Smooth muscle cell (in vitro differentiated cells): ENCODE measurements around the gene RPS4Y1. TPM values are rescaled to one million over a fixed set of nuclear protein-coding genes. Genes with fewer than 3 reads are reported as not detected.

Experiments used
- DNase-seq: peaks from one replicate; lab custom pipeline; 2025; ENCODE audit not compliant: unreplicated experiment; lab: John Stamatoyannopoulos, UW
- H2AFZ ChIP-seq: fragments of 200-600 bp; sonication (generic); 2 replicates; pipeline ENCODE4 v1.6.0; 2016; ENCODE audit warnings: antibody characterized with exemption, low read depth, mild to moderate bottlenecking
- H3F3A ChIP-seq: fragments of 200-600 bp; sonication (generic); 2 replicates; pipeline ENCODE4 v1.6.0; 2017; ENCODE audit warnings: antibody characterized with exemption, low read depth
- H3K27ac ChIP-seq: fragments of 200-600 bp; sonication (generic); 2 replicates; pipeline ENCODE4 v1.5.1; 2016; ENCODE audit warnings: low read depth, mild to moderate bottlenecking
- H3K27me3 ChIP-seq: fragments of 200-600 bp; sonication (generic); 2 replicates; pipeline ENCODE4 v1.6.1; 2016; ENCODE audit warnings: low read depth, mild to moderate bottlenecking
- H3K36me3 ChIP-seq: fragments of 200-600 bp; sonication (generic); 2 replicates; pipeline ENCODE4 v1.5.1; 2016; ENCODE audit warnings: low read depth
- H3K4me1 ChIP-seq: fragments of 200-600 bp; sonication (generic); 2 replicates; pipeline ENCODE4 v1.5.1; 2016; ENCODE audit warnings: low read depth
- H3K4me2 ChIP-seq: fragments of 200-600 bp; sonication (generic); 2 replicates; pipeline ENCODE4 v1.6.0; 2016; ENCODE audit warnings: mild to moderate bottlenecking
- H3K4me3 ChIP-seq: fragments of 200-600 bp; sonication (generic); 2 replicates; pipeline ENCODE4 v1.5.1; 2016; ENCODE audit warnings: mild to moderate bottlenecking
- H3K79me2 ChIP-seq: fragments of 200-600 bp; sonication (generic); 2 replicates; pipeline ENCODE4 v1.6.0; 2016; ENCODE audit warnings: low read depth, mild to moderate bottlenecking
- H3K9ac ChIP-seq: fragments of 200-600 bp; sonication (generic); 2 replicates; pipeline ENCODE4 v1.6.0; 2016; ENCODE audit warnings: low read depth
- H3K9me3 ChIP-seq: fragments of 200-600 bp; sonication (generic); replicated peaks from 2 replicates; pipeline ENCODE4 v1.5.1; 2016; ENCODE audit warnings: low read depth
- H4K20me1 ChIP-seq: fragments of 200-600 bp; sonication (generic); 2 replicates; pipeline ENCODE4 v1.6.0; 2016; ENCODE audit warnings: low read depth
- CTCF ChIP-seq: fragments of 200-600 bp; sonication (generic); IDR thresholded peaks from 2 replicates; pipeline ENCODE4 v1.5.1; 2017; ENCODE audit warnings: borderline replicate concordance, mild to moderate bottlenecking, antibody characterized with exemption; ENCODE audit not compliant: insufficient read depth, poor library complexity, severe bottlenecking
- WGBS: methylation state at CpG from one replicate; pipeline ENCODE4 v1.1.7; 2016; ENCODE audit warnings: low lambda C conversion rate; 5-methylcytosine and 5-hydroxymethylcytosine counted together
- polyA plus RNA-seq: library from polyadenylated mRNA; unstranded; fragments of >200 nt; fragmentation: Nextera tagmentation; extraction: Ambion mirVana; gene quantifications from 2 replicates; pipeline ENCODE4 v1.2.1, GENCODE V29; 2016
- total RNA-seq: library from RNA; depleted of rRNA; stranded (reverse); fragments of >200 nt; gene quantifications from 2 replicates; pipeline ENCODE4 v1.2.3, GENCODE V29; 2014

The RPS4Y1 gene
- total and polyA plus RNA-seq, 2 experiments from 2014 or later, result not detected

DNA sequence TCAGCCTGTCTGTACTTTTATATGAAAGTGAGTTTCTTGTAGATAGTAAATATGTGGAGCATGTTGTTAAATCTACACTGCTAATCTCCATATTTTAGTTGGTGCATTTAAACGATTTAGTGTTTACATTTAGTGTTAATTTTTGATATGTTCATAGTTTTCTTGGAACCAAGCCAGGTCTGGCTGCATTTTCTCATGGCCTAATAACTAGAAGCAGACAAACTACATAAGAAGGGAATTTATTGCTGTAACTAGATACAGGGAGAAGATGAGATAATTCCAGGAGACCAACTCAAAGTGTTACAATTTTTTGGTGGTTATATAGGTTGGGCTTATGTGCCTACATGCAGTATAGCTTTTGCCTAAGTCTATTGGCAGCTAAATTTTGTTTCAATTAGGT, 32.8 kb downstream of the RPS4Y1 start:
- H4K20me1 ChIP-seq, result no peaks in the 10 kb centered on the region
- H3F3A ChIP-seq, result no peaks in the 10 kb centered on the region
- no peak for TF ChIP-seq CTCF
- H3K79me2 ChIP-seq, result no peaks in the 10 kb centered on the region
- no peak overlapping the region for H3K9ac ChIP-seq
- H2AFZ ChIP-seq, result no peak overlapping the region
- H3K36me3 ChIP-seq, result no peaks in the 10 kb centered on the region
- no peaks in the 10 kb centered on the region for H3K4me1 ChIP-seq
- H3K9me3 ChIP-seq, result no peaks in the 10 kb centered on the region
- DNase-seq, result no peak
- WGBS, result no CpG with 5 or more reads among the region's 1 CpG
- no peak overlapping the region for H3K27ac ChIP-seq
- no peak overlapping the region for H3K4me2 ChIP-seq
- no peak overlapping the region for H3K4me3 ChIP-seq
- no peaks in the 10 kb centered on the region for H3K27me3 ChIP-seq

GRCh38 chrY:2883561-2883960, 42.2 kb downstream of the RPS4Y1 start:
- no peaks in the 10 kb centered on the region for H3K27me3 ChIP-seq
- no peaks in the 10 kb centered on the region for H3K36me3 ChIP-seq
- H3K4me1 ChIP-seq, result no peaks in the 10 kb centered on the region
- DNase-seq, result no peak
- WGBS, result no CpG with 5 or more reads among the region's 1 CpG
- H3K27ac ChIP-seq, result no peak overlapping the region
- no peaks in the 10 kb centered on the region for H3F3A ChIP-seq
- no peaks in the 10 kb centered on the region for H3K9me3 ChIP-seq
- H3K9ac ChIP-seq, result no peak overlapping the region
- no peaks in the 10 kb centered on the region for H4K20me1 ChIP-seq
- no peak overlapping the region for H2AFZ ChIP-seq
- no peak overlapping the region for H3K4me3 ChIP-seq
- no peaks in the 10 kb centered on the region for H3K79me2 ChIP-seq
- no peak overlapping the region for H3K4me2 ChIP-seq
- TF ChIP-seq CTCF, result no peak

- TF ChIP-seq CTCF, result no peak
These were observed 44.5 kb downstream of the RPS4Y1 start for GRCh38 chrY:2885880-2886279.

DNA sequence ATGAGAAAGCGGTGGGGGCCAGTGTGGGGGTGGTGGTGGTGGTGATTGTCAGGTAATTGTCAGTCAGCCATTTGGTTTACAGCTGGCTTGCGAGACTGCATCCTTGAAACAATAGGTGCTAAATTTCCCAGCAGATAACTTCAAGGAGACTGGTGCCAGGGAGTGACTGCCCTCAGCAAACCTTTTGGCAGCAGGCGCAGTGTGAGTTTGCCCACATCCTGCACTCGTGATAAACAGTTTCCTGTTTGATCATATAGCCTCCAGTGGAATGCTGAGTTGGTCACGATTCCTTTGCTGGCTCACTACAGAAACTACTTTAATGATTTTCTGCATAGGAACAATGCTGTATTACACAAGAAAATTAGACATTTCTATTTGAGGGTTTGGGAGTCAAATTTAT, 46.0 kb downstream of the RPS4Y1 start:
- Histone ChIP-seq H3K4me2 (no peak overlapping the region), H3K4me3 (no peak overlapping the region)
- no CpG with 5 or more reads among the region's 5 CpGs for WGBS

More at GRCh38 chrY:2885880-2886279, 44.5 kb downstream of the RPS4Y1 start:
- Histone ChIP-seq H4K20me1 (no peaks in the 10 kb centered on the region), H3F3A (no peaks in the 10 kb centered on the region), H3K36me3 (no peaks in the 10 kb centered on the region), H3K4me1 (no peaks in the 10 kb centered on the region), H2AFZ (no peak overlapping the region), H3K4me2 (no peak overlapping the region), H3K4me3 (no peak overlapping the region), H3K27me3 (no peaks in the 10 kb centered on the region), H3K9ac (no peak overlapping the region), H3K79me2 (no peaks in the 10 kb centered on the region), H3K27ac (no peak overlapping the region), H3K9me3 (no peaks in the 10 kb centered on the region)
- no CpG with 5 or more reads among the region's 3 CpGs for WGBS
- no peak for DNase-seq

More for the DNA sequence above, 46.0 kb downstream of the RPS4Y1 start:
- no peak for TF ChIP-seq CTCF
- no peak overlapping the region for H3K9ac ChIP-seq
- H2AFZ ChIP-seq, result no peak overlapping the region
- no peaks in the 10 kb centered on the region for H3K9me3 ChIP-seq
- no peak for DNase-seq
- H3K79me2 ChIP-seq, result no peaks in the 10 kb centered on the region
- no peaks in the 10 kb centered on the region for H3F3A ChIP-seq
- H4K20me1 ChIP-seq, result no peaks in the 10 kb centered on the region
- no peak overlapping the region for H3K27ac ChIP-seq
- no peaks in the 10 kb centered on the region for H3K4me1 ChIP-seq
- H3K36me3 ChIP-seq, result no peaks in the 10 kb centered on the region
- H3K27me3 ChIP-seq, result no peaks in the 10 kb centered on the region
